ENCODE data around the gene CD96. TPM values are rescaled to one million over a fixed set of nuclear protein-coding genes. Genes with fewer than 3 reads are reported as not detected.

CD96 gene
- total and polyA plus RNA-seq, 7 donors, result 0.01 to 0.59 (median 0.20) TPM; not detected in 1

DNA sequence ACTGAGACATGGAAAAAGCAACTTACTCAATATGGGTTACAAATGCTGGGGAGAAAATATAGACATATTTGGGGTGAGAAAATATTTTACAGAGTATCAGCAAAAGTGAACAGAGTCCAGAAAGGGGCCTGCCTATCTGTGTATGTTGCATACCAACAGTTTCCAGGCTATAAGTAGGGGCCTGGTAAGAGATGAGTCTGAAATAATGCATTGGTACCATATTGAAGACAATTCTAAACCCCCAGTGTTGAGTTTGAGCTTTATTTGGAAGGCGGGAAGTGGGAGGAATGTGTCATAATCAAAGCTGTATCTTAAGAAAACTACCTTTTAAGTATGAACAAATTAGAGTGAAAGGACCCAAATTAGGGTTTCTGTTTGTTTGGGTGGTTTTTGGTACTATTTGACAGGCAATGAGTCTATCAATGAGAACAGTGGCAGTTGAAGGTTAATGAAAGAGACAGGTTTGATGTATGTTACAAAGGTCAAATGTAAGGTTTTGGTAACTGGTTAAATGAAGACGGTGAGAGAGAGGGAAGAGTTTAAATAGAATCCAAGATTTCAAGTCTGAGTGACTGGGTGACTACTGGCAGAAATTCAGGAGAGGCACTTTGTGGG is 159.4 kb downstream of the CD96 start:
- Histone ChIP-seq H3K4me1 (no peaks in the 10 kb centered on the region), H3K36me3 (ENCODE audit: insufficient read depth in 1 of 2, low read depth in 1 of 2) (no peaks in the 10 kb centered on the region), H3K4me3 (no peak overlapping the region), H3K9me3 (no peaks in the 10 kb centered on the region), H3K27ac (no peak overlapping the region), H3K27me3 (ENCODE audit: insufficient read depth in 3 of 3, low read length in 2 of 3) (no peaks in the 10 kb centered on the region)
- TF ChIP-seq, protein P1, sequence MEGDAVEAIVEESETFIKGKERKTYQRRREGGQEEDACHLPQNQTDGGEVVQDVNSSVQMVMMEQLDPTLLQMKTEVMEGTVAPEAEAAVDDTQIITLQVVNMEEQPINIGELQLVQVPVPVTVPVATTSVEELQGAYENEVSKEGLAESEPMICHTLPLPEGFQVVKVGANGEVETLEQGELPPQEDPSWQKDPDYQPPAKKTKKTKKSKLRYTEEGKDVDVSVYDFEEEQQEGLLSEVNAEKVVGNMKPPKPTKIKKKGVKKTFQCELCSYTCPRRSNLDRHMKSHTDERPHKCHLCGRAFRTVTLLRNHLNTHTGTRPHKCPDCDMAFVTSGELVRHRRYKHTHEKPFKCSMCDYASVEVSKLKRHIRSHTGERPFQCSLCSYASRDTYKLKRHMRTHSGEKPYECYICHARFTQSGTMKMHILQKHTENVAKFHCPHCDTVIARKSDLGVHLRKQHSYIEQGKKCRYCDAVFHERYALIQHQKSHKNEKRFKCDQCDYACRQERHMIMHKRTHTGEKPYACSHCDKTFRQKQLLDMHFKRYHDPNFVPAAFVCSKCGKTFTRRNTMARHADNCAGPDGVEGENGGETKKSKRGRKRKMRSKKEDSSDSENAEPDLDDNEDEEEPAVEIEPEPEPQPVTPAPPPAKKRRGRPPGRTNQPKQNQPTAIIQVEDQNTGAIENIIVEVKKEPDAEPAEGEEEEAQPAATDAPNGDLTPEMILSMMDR (IDR thresholded peaks at IDR 0.05), result no peak
- WGBS, 3 donors, result 84 to 92% (median 91%) methylated on average over 2 of the region's 2 CpGs
- ATAC-seq (no peak), DNase-seq (no peak)
- intact Hi-C loops (cut with DNase I), result no loop called here

Other genes with a start within 250 kb of the CD96 start
- gene ZBED2, start 53.1 kb downstream of the CD96 start, total RNA-seq, result not detected
- not detected for gene ZBED2, start 53.1 kb downstream of the CD96 start, polyA plus RNA-seq
- 1 to 10 TPM in 1 of 4 donors, under 1 TPM in 3; 0.15 to 1.6 (median 0.33) TPM for gene PLCXD2, start 132.5 kb downstream of the CD96 start, total RNA-seq
- gene PLCXD2, start 132.5 kb downstream of the CD96 start, polyA plus RNA-seq, result under 1 TPM; 0.08 to 0.25 (median 0.22) TPM

Measured in psoas muscle (tissue), 8 donors.